Frontal cortex (tissue), 4 donors: ENCODE data around the gene SUCLG1. TPM values are rescaled to one million over a fixed set of nuclear protein-coding genes. Genes with fewer than 3 reads are reported as not detected.

Experiments
- DNase-seq, 2 donors: peaks; one replicate each; pipeline ENCODE4 v3.0.0; 2012; ENCODE audit warnings: low spot score in 2 of 2
- FAIRE-seq: peaks from 2 replicates; lab custom pipeline; 2012; peaks lifted over from hg19 to GRCh38; lab: Jason Lieb, UNC
- total RNA-seq: library from RNA; depleted of rRNA; stranded (reverse); fragments of >200 nt; gene quantifications from one replicate; pipeline ENCODE4 v1.2.3, GENCODE V29; 2014
- donor health status: control.
- donor health status: control.
- donor health status: control.

Gene SUCLG1
- total RNA-seq, 1 donor from 2014 or later: 72.6 TPM

DNA sequence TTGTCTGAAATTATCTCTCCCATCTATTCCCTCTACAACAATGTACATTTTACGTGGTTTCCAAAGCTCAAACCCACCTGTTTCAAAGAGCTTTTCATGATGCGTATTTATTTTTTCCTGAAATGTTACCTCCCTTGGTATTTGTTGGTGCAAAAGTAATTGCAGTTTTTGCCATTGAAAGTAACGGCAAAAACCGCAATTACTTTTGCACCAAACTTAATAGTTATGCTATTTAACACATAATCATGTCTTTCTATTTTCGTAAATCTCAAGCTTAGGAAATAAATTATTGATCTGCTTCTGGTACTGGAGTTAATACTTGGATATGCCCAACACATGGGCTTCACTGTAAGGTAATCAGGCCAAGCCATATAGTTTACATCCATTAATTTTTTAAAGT lies 85.2 kb downstream of the SUCLG1 start:
- DNase-seq (no peak), FAIRE-seq (no peak)

Other genes starting within 250 kb of the SUCLG1 start
- 4.9 TPM for gene DNAH6, start 57.2 kb upstream of the SUCLG1 start, total RNA-seq